ENCODE data around the gene ZRSR2.
"Not testable (repeated sequence)": the region's sequence is repeated elsewhere in the genome, so short reads cannot be mapped to it uniquely, and the experiment has no call there.

- TF ChIP-seq SUZ12 (IDR thresholded peaks at IDR 0.05; ENCODE audit: extremely low read depth, insufficient read depth, insufficient read length); YY1 (IDR thresholded peaks at IDR 0.05; ENCODE audit: insufficient read depth, insufficient read length): not testable (repeated sequence)
These were observed 30.4 kb upstream of the ZRSR2 start for GRCh38 chrX:15759886-15760285.
